SK-N-MC (cell line): Measurements from ENCODE around the gene CTNNA2.

ENCODE experiments used
- EZH2 ChIP-seq: fragments of 200-600 bp; sonication (generic); IDR thresholded peaks from one replicate; pipeline ENCODE4 v1.6.1; 2017; ENCODE audit warnings: antibody characterized with exemption
- POLR2AphosphoS5 ChIP-seq: IDR thresholded peaks from 2 replicates; pipeline ENCODE4 v1.6.1; 2012; ENCODE audit warnings: mild to moderate bottlenecking, low read depth, low read length, borderline replicate concordance

- TF ChIP-seq EZH2 (no peak), POLR2AphosphoS5 (no peak)
These were observed 348.2 kb downstream of the CTNNA2 start for GRCh38 chr2:79861059-79861374.
